ENCODE measurements around the gene SOX2.

The SOX2 gene

GRCh38 chr3:181711325-181712135 is at the start of gene SOX2:
TSS of gene SOX2 (plus strand) at chr3:181711925. CDS start at chr3:181712361, 436 bp downstream.
- DNase-seq (ENCODE audit: low read depth): peak; percentile 12

GRCh38 chr3:181683563-181683962 is 28.2 kb upstream of the SOX2 start:
- no peak for DNase-seq (ENCODE audit: low read depth)

GRCh38 chr3:181687190-181687589 is 24.5 kb upstream of the SOX2 start:
- DNase-seq (ENCODE audit: low read depth): no peak

- DNase-seq (ENCODE audit: low read depth): no peak
Observed at GRCh38 chr3:181687731-181688130, 24.0 kb upstream of the SOX2 start.

- DNase-seq (ENCODE audit: low read depth): no peak
Observed at GRCh38 chr3:181689546-181689945, 22.2 kb upstream of the SOX2 start.

- DNase-seq (ENCODE audit: low read depth): no peak
Observed at GRCh38 chr3:181690769-181691168, 21.0 kb upstream of the SOX2 start.

- DNase-seq (ENCODE audit: low read depth): no peak
Observed at GRCh38 chr3:181691901-181692300, 19.8 kb upstream of the SOX2 start.

GRCh38 chr3:181692311-181693145 is 19.2 kb upstream of the SOX2 start:
- DNase-seq (ENCODE audit: low read depth): no peak

- no peak for DNase-seq (ENCODE audit: low read depth)
Observed at GRCh38 chr3:181693280-181693679, 18.4 kb upstream of the SOX2 start.

- DNase-seq (ENCODE audit: low read depth): no peak
Observed at GRCh38 chr3:181694805-181695660, 16.7 kb upstream of the SOX2 start.

GRCh38 chr3:181695661-181696491 is 15.8 kb upstream of the SOX2 start:
- no peak for DNase-seq (ENCODE audit: low read depth)

GRCh38 chr3:181696626-181697230 is 15.0 kb upstream of the SOX2 start:
- DNase-seq (ENCODE audit: low read depth): no peak

GRCh38 chr3:181698263-181698954 is 13.3 kb upstream of the SOX2 start:
- no peak for DNase-seq (ENCODE audit: low read depth)

- no peak for DNase-seq (ENCODE audit: low read depth)
Observed at GRCh38 chr3:181699171-181699903, 12.4 kb upstream of the SOX2 start.

- DNase-seq (ENCODE audit: low read depth): no peak
Observed at GRCh38 chr3:181700168-181701087, 11.3 kb upstream of the SOX2 start.

- DNase-seq (ENCODE audit: low read depth): no peak
Observed at GRCh38 chr3:181701096-181701495, 10.6 kb upstream of the SOX2 start.

- DNase-seq (ENCODE audit: low read depth): no peak
Observed at GRCh38 chr3:181703601-181704420, 7.9 kb upstream of the SOX2 start.
